ENCODE results near the gene PRG3. TPM values are rescaled to one million over a fixed set of nuclear protein-coding genes. Genes with fewer than 3 reads are reported as not detected.

The PRG3 gene
- total RNA-seq, 1 experiment from 2014 or later: not detected

GRCh38 chr11:57376095-57377090, 4.6 kb downstream of the PRG3 start:
- H3K9ac ChIP-seq (ENCODE audit: low read length): no peak overlapping the region
- intact Hi-C loops (cut with micrococcal nuclease): no loop called here
- no TSS peak for BruUV-seq (replicated peaks)
- ChIA-PET CTCF (no interaction called here), RAD21 (ENCODE audit: low non-redundant PET in 1 of 2, low total read pairs in 2 of 2, uncharacterized antibody in 2 of 2, unreplicated experiment in 2 of 2) (no interaction called here), POLR2A (no interaction called here)
- no peak for TF ChIP-seq ZNF274 (IDR thresholded peaks at IDR 0.05; ENCODE audit: low read depth, low read length)
- TF ChIP-seq, protein P1, sequence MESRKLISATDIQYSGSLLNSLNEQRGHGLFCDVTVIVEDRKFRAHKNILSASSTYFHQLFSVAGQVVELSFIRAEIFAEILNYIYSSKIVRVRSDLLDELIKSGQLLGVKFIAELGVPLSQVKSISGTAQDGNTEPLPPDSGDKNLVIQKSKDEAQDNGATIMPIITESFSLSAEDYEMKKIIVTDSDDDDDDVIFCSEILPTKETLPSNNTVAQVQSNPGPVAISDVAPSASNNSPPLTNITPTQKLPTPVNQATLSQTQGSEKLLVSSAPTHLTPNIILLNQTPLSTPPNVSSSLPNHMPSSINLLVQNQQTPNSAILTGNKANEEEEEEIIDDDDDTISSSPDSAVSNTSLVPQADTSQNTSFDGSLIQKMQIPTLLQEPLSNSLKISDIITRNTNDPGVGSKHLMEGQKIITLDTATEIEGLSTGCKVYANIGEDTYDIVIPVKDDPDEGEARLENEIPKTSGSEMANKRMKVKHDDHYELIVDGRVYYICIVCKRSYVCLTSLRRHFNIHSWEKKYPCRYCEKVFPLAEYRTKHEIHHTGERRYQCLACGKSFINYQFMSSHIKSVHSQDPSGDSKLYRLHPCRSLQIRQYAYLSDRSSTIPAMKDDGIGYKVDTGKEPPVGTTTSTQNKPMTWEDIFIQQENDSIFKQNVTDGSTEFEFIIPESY (IDR thresholded peaks at IDR 0.05; ENCODE audit: extremely low read depth, insufficient replicate concordance, low read length): no peak
- no peak for TF ChIP-seq SRF (IDR thresholded peaks at IDR 0.05; ENCODE audit: low read depth)
- no peak for TF ChIP-seq CEBPB (IDR thresholded peaks at IDR 0.05; ENCODE audit: low read depth)
- no peak for TF ChIP-seq EGR1 (IDR thresholded peaks at IDR 0.05; ENCODE audit: low read depth)
- TF ChIP-seq SP1 (IDR thresholded peaks at IDR 0.05; ENCODE audit: low read depth): no peak
- no peak for TF ChIP-seq FOSL1 (IDR thresholded peaks at IDR 0.05; ENCODE audit: low read depth)
- TF ChIP-seq RAD21 (IDR thresholded peaks at IDR 0.05; ENCODE audit: low read depth): no peak
- no peak for TF ChIP-seq MAX (IDR thresholded peaks at IDR 0.05)
- no peak for TF ChIP-seq YY1 (IDR thresholded peaks at IDR 0.05; ENCODE audit: extremely low read depth, insufficient replicate concordance, low read depth, low read length)
- TF ChIP-seq CTCF (IDR thresholded peaks at IDR 0.05 in 2 of 3, conservative IDR thresholded peaks at IDR 0.05 in 1 of 3; ENCODE audit: borderline replicate concordance in 1 of 3, insufficient read depth in 1 of 3, low read depth in 2 of 3, low read length in 2 of 3): no peak
- TF ChIP-seq TCF7L2 (IDR thresholded peaks at IDR 0.05; ENCODE audit: borderline replicate concordance, extremely low read depth, insufficient read depth, insufficient read length): no peak
- no peak for TF ChIP-seq ELF1 (IDR thresholded peaks at IDR 0.05; ENCODE audit: borderline replicate concordance, low read depth)
- TF ChIP-seq, protein P2, sequence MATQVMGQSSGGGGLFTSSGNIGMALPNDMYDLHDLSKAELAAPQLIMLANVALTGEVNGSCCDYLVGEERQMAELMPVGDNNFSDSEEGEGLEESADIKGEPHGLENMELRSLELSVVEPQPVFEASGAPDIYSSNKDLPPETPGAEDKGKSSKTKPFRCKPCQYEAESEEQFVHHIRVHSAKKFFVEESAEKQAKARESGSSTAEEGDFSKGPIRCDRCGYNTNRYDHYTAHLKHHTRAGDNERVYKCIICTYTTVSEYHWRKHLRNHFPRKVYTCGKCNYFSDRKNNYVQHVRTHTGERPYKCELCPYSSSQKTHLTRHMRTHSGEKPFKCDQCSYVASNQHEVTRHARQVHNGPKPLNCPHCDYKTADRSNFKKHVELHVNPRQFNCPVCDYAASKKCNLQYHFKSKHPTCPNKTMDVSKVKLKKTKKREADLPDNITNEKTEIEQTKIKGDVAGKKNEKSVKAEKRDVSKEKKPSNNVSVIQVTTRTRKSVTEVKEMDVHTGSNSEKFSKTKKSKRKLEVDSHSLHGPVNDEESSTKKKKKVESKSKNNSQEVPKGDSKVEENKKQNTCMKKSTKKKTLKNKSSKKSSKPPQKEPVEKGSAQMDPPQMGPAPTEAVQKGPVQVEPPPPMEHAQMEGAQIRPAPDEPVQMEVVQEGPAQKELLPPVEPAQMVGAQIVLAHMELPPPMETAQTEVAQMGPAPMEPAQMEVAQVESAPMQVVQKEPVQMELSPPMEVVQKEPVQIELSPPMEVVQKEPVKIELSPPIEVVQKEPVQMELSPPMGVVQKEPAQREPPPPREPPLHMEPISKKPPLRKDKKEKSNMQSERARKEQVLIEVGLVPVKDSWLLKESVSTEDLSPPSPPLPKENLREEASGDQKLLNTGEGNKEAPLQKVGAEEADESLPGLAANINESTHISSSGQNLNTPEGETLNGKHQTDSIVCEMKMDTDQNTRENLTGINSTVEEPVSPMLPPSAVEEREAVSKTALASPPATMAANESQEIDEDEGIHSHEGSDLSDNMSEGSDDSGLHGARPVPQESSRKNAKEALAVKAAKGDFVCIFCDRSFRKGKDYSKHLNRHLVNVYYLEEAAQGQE (IDR thresholded peaks at IDR 0.05; ENCODE audit: low read depth): no peak
- TF ChIP-seq SIN3A (IDR thresholded peaks at IDR 0.05; ENCODE audit: low read depth): no peak
- TF ChIP-seq ZFX (IDR thresholded peaks at IDR 0.05): no peak
- TF ChIP-seq EZH2 (IDR thresholded peaks at IDR 0.05): no peak
- TF ChIP-seq CBX3 (IDR thresholded peaks at IDR 0.05; ENCODE audit: low read depth): no peak
- no peak for TF ChIP-seq POLR2AphosphoS5 (IDR thresholded peaks at IDR 0.05; ENCODE audit: low read depth, low read length)
- no peak for TF ChIP-seq POLR2A (IDR thresholded peaks at IDR 0.05; ENCODE audit: borderline replicate concordance, extremely low read depth, insufficient read depth, insufficient read length)
- H3K4me2 ChIP-seq (ENCODE audit: low read length): no peak overlapping the region
- no peaks in the 10 kb centered on the region for H3K36me3 ChIP-seq (ENCODE audit: control insufficient read depth in 1 of 2, insufficient read depth in 2 of 2, low read length in 2 of 2)
- no peaks in the 10 kb centered on the region for H3K4me1 ChIP-seq (ENCODE audit: control insufficient read depth in 1 of 2, insufficient read depth in 2 of 2, low read length in 2 of 2)
- ATAC-seq (no peak), DNase-seq (ENCODE audit: low read depth, low spot score) (no peak)
- no peaks in the 10 kb centered on the region for H3K9me2 ChIP-seq (ENCODE audit: insufficient read depth)
- no peaks in the 10 kb centered on the region for H3K9me3 ChIP-seq (ENCODE audit: control insufficient read depth in 1 of 2, insufficient read depth in 1 of 2, low read depth in 1 of 2, low read length in 2 of 2)
- no peak overlapping the region for H2AFZ ChIP-seq (ENCODE audit: low read depth, low read length, poor library complexity, severe bottlenecking)
- peaks cover 27% of the 10 kb centered on the region for H3K27me3 ChIP-seq (ENCODE audit: insufficient read depth, low read length)
- no peaks in the 10 kb centered on the region for H4K20me1 ChIP-seq (ENCODE audit: insufficient read depth)
- no peak overlapping the region for H3K4me3 ChIP-seq (replicated peaks in 1 of 2; ENCODE audit: low read depth in 1 of 2, low read length in 2 of 2)
- no peak overlapping the region for H3K27ac ChIP-seq (ENCODE audit: low read depth, low read length)
- no peaks in the 10 kb centered on the region for H3K79me2 ChIP-seq (ENCODE audit: insufficient read depth, low read length)
